Activated gamma-delta T cell treated with Interleukin-2 at 50 U/mL for 16 hours (primary cell): ENCODE data around the gene SPOP.
"Not testable (repeated sequence)": the region's sequence is repeated elsewhere in the genome, so short reads cannot be mapped to it uniquely, and the experiment has no call there.

Source experiments
- DNase-seq: peaks from one replicate; pipeline ENCODE4 v3.0.0-alpha.2; 2020

Gene SPOP

DNA sequence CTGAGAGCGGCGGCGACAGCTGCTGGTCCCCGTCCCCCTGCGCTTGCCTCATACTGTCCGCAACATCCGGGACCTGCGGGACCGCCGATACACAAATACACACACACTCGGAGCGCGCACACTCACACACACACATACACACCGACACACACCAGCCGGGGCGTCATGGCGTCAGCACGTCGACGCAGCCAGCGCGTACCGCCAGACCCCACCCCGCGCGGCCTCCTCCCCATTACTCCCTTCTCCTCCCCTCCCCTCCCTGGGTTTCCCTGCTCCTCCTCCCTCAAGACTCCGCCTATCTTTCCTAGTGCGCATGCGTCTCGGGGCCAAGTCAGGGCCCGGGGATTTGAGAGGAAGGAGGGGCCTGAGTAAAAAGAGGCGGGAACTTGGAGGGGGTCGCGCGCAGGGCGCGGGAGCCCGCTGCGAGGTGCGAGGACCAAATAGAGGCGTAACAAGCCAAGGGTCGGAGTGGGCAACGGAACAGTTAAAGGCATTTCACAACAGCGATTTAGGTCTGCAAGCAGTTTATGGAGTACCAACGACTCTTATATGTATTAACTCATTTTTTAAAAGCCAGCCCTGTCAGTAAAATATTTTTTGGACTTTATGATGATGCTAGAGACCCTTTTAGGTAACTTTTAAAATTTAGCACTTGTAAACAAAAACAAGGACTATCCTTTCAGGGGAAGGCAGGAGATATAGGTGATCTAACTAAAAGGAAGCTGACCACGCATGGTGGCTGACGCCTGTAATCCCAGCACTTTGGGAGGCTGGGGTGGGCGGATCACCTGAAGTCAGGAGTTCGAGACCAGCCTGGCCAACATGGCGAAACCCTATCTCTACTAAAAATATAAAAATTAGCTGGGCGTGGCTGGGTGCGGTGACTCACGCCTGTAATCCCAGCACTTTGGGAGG lies at the start of gene SPOP:
Gene SPOP, minus strand, starts transcription at position 165 of the 915 bp plus-strand sequence. CDS start 55,287 bp downstream, outside the sequence.
- DNase-seq: peak; percentile 99

GRCh38 chr17:49727380-49727779 lies 49.5 kb upstream of the SPOP start:
- no peak for DNase-seq

DNA sequence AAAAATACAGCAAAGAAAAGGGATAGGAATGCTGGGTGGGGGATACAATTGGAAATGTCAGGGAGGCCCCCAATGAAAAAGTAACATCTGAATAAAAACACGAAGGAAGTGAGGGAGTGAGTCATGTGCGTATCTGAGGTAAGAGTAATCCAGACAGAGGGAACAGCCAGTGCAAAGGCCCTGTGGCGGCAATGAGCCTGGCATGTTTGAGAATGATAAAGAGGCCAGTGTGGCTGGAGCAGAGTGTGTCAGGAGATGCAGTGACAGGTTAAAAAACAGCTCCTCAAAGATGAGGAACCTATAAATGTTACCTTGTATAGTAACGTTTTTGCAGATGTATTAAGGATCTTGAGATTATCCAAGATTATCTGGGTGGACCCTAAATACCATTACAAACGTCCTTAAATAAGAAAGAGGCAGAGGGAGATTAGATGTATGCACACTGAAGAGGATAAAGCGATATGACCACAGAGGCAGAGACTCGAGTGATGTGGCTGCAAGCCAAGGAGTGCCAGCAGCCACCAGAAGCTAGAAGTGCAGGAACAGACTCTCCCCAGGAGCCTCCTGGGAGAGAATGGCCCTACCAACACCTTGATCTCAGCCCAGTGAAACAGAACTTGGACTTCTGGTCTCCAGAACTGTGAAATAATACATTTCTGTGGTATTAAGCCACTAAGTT lies 47.7 kb upstream of the SPOP start:
- no peak for DNase-seq

- not testable (repeated sequence) for DNase-seq
Observed at GRCh38 chr17:49724552-49724951, 46.7 kb upstream of the SPOP start.

GRCh38 chr17:49723423-49723822 lies 45.5 kb upstream of the SPOP start:
- no peak for DNase-seq

DNA sequence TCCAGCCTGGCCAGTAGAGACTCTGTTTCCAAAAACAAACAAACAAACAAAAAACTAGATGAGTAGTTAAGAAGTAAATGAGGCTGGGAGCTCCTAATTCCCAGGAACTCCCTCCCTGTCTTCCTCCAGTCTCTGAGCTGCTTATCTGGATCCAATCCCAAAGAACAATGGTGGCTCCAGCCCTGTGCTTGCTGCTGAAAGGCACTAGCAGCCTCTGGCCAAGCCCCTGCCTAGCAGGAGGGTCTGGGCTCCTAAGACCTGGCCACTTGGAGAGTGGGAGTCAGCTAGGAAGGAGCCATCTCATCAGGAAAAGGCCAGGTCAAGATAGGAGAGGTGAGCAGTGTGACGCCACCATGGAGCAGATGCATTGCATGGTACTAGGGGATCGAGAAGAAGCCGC lies 44.2 kb upstream of the SPOP start:
- DNase-seq: no peak

DNA sequence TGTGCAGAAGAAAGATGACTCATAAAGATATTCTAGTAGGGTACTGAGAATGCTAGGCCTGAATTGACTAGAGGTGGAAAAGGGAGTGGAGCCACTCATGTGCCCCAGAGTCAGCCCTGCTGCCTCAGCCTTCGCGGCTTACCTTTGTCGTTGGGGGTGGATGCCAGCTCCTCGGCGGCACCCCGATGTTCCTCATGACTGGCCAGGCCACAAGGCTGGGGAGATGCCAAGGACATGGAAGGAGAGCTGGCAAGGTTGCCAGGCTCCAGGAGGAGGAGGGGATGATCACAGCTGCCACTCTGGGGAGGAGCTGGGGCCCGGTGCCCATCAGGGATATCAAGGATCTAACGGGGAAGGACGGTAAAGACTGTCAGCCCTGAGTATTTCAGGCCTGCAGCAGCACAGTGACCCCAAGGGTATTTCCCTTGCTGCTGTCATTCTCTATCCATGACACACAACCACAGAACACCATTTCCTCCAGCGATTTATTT lies 39.5 kb upstream of the SPOP start:
- DNase-seq: no peak

DNA sequence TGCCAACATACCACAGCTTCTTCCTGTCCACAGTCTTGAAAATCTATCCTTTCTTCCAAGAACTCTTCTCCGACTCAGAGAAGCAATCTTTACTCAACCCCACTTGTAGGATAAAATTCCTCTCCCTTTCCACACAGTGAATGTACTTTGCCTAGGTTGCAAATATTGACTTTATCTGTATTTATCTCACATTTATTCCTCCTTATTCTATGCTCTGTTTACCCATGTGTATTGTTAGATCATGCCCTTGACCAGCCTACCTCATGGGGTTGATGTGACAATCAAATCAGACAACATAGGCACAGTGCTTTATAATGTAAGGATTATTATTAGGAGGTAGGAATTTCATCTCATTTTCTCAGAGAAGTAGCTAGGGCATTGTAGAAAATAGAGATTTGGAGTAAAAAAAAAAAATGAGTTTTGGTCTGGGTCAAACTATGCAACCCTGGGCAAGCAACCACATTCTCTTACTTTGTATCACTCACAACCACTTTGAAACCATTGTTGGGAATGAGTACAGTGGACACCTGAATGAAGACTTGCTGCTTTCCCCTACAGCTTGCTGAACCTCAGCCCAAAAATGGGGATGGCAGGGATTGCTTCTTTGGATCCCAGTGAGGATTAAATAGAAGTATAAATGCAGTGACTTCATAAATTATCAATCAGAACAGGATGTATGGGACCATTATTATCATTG lies 38.9 kb upstream of the SPOP start:
- no peak for DNase-seq

DNA sequence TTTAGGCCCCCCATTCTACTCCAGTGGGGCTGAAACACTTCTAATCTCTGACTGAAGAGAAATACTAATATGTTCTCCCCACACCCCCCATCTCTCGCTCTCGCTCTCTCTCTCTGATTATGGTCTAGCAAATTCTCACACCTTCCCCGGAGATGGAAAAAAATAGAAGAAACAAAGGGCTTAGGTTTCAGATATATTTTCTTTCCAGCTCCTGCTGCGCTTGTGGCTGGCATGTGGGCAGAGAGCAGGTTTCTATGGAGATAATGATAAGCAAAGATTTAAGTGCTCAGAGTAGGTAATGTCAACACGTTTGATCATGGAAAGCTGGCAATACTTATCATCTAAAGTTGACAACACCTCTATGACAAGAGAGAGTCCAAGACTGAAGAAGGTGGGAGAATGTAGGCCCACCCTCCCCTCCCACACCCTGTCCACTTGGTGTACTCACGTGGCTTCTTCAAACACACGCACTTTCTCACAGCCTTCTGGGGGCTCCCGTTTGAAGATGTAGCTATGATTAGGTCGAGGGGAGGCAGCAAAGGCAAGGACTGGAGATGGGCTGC lies 37.9 kb upstream of the SPOP start:
- DNase-seq: peak; percentile 49

GRCh38 chr17:49715216-49715615 lies 37.3 kb upstream of the SPOP start:
- peak; percentile 48 for DNase-seq

GRCh38 chr17:49708515-49709183 lies 30.8 kb upstream of the SPOP start:
- no peak for DNase-seq

- DNase-seq: peak; percentile 98
Observed at GRCh38 chr17:49707608-49708514, 30.0 kb upstream of the SPOP start, which contains the start of gene SLC35B1. Gene SLC35B1 (minus strand): TSS chr17:49707964. CDS start chr17:49707833, 131 bp downstream.

DNA sequence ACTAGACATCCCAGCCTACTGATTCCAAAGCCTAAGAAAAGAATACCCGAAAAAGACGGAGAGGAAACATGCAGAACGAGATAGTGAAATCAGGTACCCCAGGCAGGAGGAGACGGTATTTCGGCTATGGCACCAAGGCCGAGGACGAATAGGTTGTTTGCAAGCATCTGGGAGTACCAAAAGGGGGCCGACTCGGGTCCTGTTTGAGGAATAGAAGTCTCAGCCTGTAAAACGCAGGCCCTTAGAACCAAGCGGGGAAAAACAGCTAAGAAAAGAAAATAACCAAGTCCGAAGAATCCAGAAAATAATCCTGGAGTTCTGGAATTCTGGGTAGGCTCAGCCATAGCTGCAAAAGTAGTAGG lies 29.3 kb upstream of the SPOP start:
- peak; percentile 42 for DNase-seq

- DNase-seq: no peak
Observed at GRCh38 chr17:49705254-49705653, 27.4 kb upstream of the SPOP start.

DNA sequence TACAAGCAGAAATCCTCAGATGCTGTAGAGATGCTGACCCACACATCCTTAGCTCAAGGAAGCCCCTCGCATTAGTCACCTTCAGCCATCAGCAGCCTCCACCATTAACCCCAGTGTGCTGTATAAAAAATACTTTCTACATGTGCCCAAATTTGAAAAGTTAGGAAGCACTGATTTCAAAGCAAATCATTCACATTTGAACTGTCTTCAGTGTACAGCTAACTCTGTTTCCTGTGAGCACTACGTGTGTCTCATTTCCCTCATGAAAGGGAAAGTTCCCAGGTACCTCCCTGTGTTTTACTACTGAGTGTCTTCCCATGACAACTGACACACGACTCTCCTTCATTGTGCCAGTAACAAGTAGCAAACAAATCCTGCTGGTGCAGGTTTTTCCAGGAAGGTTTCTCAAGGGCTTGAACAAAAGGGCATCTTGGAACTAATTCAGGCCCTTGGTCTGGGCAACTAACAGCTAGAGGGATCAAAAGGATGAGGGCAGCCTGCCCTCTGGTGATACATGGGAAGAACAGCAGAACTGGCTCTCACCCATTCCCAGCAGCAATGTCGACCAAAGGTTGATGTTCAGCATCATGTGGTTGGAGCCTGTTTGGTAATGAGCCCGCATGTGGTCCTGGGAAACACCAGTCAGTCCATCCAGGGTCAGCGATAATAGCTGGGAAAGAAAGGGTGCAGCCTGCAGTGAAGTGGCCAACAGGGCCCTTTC lies 25.8 kb upstream of the SPOP start:
- DNase-seq: no peak

DNA sequence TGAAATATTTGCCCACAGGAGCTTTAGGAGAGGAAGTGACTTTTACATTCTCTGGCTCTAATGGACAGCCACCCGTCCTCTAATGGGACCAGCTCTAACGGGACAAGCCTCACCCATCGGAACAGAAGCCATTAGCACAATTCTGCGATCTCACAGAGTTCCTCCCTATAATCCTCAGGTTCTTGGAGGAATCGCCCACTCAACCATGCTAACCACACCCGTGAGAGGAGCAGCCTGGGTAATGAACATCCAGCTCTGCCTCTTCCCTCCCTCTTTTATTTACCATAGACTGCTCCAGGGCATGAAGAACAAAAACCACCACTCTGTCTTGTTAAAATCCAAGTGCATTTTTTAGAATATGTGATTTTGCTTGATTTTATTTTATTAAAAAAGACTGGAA lies 23.1 kb upstream of the SPOP start:
- DNase-seq: no peak

DNA sequence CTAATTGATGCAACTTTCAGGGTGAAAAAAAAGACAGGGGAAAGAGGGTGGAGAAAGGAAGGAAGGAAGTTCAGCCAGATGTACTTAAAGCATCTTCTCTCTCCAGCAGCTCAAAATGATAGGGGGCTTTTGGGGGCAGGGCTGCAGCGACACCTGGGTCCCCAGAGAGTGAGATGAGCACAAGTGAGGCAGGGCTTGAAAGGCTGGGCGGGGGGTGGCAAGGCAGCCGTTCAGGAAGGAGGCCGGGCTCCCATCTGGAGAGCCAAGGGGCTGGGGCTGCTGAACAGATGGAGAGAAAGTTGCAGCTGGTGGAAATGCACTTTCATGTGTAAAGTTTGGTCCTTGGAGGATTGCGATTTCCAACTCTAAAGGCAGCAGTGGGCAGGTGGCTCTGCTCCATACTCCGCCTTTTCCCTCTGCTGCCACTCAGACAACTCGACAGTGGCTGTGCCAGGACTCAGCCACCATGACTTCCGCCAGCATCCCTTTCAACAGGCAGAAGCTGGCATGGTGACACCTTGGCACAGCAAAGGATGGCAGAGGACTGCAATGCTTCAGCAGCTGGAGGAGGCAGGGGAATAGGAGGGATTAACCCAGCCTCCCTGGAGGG lies 22.2 kb upstream of the SPOP start:
- DNase-seq: no peak

DNA sequence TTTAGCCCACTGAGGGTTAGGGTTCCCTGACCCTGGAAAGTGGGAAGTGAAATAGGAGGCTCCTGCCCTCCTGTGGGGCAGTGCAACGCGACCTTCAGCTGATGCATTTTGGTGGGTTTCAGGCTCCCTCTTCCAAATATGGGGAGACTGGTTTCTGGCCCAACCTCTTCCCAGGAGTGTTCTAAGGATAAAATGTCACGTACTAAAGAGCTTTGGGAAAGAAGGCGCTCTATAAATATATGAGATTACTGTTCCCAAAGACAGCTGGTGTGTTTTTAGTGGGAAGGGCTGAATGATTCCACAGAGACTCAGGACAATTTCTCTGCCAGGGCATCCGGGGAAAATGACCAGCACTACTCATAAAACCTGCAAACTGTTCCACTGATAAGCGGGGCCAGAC lies 20.1 kb upstream of the SPOP start:
- DNase-seq: no peak

GRCh38 chr17:49696233-49696761 lies 18.4 kb upstream of the SPOP start:
- peak; percentile 58 for DNase-seq

DNA sequence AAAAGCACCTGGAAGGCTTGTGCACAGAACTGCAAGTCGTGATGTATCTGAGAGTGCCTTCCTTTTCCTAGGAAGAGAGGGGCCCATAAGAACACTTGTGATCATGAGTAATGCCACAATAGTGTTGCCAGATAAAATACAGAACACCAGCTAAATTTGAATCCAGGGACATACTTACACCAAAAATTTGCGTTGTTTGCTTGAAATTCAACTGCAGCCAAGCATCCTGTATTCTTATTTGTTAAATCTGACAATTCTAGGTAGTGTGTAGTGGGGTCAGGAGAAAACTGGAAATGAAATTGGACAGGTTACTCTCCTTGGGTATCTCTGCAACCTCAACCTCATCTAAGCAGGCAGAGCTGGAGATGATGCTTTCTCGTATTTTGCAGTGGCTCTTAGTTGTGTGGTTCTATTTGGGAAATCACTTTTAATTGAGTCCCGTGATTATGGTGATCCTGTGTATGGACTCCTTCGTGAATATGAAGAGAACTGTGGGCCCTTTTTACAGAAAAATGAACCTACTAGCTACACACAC lies 17.9 kb upstream of the SPOP start:
- no peak for DNase-seq
